Esophagus muscularis mucosa (tissue), 4 donors: ENCODE measurements around the gene ZNF599.
"Not testable (repeated sequence)": the region's sequence is repeated elsewhere in the genome, so short reads cannot be mapped to it uniquely, and the experiment has no call there.

Source experiments
- EP300 ChIP-seq: sonication (generic); formaldehyde crosslinking; IDR thresholded peaks from one replicate; pipeline ENCODE4 v1.6.1; 2017; ENCODE audit warnings: antibody characterized with exemption
- POLR2AphosphoS5 ChIP-seq, 2 donors: sonication (generic); formaldehyde crosslinking; IDR thresholded peaks; one replicate each; pipeline ENCODE4 v1.6.1; 2017; ENCODE audit warnings: antibody characterized with exemption in 2 of 2
- TF ChIP-seq, protein P1 (sequence below), 3 experiments: fragments of 200-600 bp in 2 of 3; fragments of 450-650 bp in 1 of 3; sonication (generic) in 2 of 3; IDR thresholded peaks; one replicate each; pipeline ENCODE4 v1.5.1; 2017 to 2019; ENCODE audit warnings: antibody characterized with exemption in 3 of 3, mild to moderate bottlenecking in 2 of 3, moderate library complexity in 1 of 3

DNA sequence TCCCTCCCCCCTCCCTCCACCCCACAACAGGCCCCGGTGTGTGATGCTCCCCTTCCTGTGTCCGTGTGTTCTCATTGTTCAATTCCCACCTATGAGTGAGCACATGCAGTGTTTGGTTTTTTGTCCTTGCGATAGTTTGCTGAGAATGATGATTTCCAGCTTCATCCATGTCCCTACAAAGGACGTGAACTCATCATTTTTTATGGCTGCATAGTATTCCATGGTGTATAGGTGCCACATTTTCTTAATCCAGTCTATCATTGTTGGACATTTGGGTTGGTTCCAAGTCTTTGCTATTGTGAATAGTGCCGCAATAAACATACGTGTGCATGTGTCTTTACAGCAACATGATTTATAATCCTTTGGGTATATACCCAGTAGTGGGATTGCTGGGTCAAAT is 23.9 kb upstream of the ZNF599 start:
- not testable (repeated sequence) for TF ChIP-seq POLR2AphosphoS5 (IDR thresholded peaks at IDR 0.05); EP300
- TF ChIP-seq, protein P1, sequence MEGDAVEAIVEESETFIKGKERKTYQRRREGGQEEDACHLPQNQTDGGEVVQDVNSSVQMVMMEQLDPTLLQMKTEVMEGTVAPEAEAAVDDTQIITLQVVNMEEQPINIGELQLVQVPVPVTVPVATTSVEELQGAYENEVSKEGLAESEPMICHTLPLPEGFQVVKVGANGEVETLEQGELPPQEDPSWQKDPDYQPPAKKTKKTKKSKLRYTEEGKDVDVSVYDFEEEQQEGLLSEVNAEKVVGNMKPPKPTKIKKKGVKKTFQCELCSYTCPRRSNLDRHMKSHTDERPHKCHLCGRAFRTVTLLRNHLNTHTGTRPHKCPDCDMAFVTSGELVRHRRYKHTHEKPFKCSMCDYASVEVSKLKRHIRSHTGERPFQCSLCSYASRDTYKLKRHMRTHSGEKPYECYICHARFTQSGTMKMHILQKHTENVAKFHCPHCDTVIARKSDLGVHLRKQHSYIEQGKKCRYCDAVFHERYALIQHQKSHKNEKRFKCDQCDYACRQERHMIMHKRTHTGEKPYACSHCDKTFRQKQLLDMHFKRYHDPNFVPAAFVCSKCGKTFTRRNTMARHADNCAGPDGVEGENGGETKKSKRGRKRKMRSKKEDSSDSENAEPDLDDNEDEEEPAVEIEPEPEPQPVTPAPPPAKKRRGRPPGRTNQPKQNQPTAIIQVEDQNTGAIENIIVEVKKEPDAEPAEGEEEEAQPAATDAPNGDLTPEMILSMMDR (IDR thresholded peaks at IDR 0.05), result not testable (repeated sequence)
